Measurements from ENCODE around the gene GPSM1. TPM values are rescaled to one million over a fixed set of nuclear protein-coding genes. Genes with fewer than 3 reads are reported as not detected.

The GPSM1 gene
- 23.6 and 29.0 TPM in 2 replicates for total RNA-seq

GRCh38 chr9:136327304-136327974, at the start of gene GPSM1:
GPSM1 (plus strand) TSS chr9:136327539; CDS start chr9:136327696, 157 bp downstream.

GRCh38 chr9:136303825-136304416, 23.4 kb upstream of the GPSM1 start, which contains the start of gene CCDC187:
CCDC187 (minus strand) TSS chr9:136304094; CDS start chr9:136303830, 264 bp downstream.

DNA sequence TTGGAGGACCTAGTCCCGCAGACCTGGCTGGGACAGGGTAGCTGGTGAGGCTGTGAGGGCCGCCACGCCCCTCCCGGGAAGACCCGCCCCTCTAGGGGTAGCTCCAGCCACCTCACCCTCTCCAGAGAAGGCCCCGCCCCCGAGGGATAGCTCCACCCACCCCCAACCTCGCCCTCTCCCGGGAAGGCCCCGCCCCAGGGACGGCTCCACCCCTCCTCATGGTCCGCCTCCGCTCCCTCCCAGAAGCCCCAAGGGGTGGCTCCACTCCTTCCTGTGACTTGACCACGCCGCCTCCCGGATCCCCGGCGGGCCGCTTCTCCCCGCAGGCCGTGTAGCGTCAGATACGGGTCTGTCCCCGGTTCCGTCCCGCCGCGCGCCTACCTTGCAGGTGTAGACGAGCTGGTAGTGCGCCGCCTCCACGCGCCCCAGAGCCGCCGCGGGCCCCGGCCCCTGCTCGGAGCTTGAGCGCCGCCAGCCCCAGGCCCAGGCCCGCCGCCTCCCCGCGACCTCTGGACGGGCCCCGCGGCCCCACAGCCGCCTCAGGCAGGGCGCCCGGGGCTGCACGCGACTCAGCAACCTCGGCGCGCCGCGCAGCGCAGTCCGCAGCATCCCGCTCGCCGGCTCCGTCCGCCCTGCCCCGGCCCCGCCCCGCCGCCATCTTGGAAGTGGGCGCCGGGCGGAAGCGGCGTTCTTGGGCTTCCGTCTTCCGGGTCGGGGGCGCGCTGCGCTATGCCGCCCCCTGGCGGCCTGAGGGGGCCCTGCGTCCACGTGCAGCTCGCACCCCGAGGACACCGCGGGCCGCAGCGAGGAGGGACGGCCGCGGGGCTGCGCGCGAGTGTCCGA, 36.0 kb downstream of the GPSM1 start, which contains the start of gene DNLZ:
Gene DNLZ (minus strand): TSS at position 639 of the 843 bp plus-strand sequence. CDS start 30 bp downstream, at position 609.

DNA sequence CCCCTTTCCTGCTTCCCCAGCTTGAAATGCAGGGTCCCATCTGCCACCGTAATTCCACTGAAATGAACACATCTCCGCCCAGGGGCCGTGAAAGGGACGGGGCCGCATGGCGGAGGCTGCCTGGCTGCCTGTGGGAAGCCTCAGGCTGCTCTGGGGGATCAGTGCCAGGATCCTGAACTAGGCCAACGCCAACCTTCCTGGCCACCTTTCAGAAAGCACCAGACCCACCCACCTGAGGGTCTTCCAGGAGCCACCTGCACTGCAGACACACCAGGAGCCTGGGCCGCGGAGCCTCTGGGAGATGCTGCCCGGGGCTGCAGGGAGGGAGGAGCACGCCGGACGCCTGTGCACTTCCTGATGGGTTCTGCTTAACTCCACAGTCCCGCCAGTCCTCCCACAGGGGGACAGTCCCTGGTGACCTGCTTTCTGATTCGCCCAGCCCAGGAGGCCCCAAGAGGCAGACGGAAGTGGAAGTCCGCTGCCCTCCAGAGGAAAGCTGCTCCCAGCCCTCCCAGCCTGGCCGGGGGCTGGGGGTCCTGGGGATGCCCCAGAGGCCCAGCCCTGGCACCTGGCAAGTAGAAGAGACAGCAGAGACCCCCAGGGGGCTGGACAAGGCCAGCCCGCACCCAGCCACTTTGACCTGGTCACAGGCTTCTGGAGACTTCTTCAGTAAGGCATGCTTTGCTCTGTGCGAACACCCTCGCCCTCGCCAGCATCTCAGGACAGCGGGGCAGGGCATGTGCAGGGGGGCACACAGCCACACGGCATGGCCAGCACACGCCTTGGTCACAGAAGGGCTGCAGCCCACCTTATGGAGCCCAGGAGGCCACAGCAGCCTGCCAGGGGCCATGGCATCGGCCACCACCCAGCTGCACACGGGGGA, 46.2 kb downstream of the GPSM1 start, which contains the start of gene CARD9:
Gene CARD9 (minus strand): TSS at position 370 of the 883 bp plus-strand sequence. CDS start 1,591 bp downstream, outside the sequence.

DNA sequence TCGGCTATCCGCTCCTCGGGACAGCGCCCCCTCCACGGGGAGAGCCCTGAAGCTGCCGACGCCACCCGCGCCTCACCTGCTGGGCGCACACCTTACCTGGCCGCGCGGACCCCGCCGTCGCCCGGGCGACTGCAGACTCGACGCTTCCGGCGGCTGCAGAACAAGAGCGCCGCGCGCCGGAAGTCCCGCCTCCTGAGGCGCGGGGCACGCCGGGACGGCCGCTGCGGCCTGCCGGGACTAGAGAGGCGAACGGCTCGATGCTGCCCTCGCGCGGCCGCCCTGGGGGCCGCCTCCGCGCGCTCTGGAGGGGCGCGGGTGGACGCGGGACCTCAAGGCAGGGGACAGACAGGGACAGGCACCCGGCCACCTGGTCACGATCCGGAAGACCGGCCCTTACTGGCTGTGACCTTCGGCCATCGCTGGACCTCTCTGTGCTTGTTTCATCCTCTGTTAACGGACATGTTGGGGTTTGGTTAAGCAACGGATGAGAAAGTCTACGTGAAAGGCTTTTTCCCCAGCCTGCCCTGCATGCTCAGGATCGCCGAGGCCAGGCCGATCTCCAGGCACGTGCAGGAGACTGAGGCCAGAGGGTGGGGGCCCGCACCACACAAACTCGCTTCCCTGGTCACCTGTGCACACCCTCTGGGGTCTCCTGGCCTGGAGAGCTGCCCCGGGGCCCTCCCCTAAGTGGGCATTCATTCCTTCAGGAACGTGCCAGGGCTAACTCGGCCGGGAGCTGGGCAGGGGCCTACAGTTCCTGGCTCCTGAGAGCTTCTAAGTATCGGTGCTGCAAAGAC, 72.9 kb downstream of the GPSM1 start, which contains the start of gene SNAPC4:
Gene SNAPC4 (minus strand): TSS at position 133 of the 797 bp plus-strand sequence. CDS start 1,742 bp downstream, outside the sequence.

Other genes with a start within 250 kb of the GPSM1 start
- 7.9 and 13.8 TPM in 2 replicates for gene NACC2, start 232.2 kb upstream of the GPSM1 start, total RNA-seq
- 38.1 and 61.1 TPM in 2 replicates for gene TMEM250, start 208.7 kb upstream of the GPSM1 start, total RNA-seq
- not detected in 2 replicates for gene LHX3, start 122.4 kb upstream of the GPSM1 start, total RNA-seq
- 4.3 and 10.6 TPM in 2 replicates for gene QSOX2, start 81.7 kb upstream of the GPSM1 start, total RNA-seq
- not detected in 2 replicates for gene CCDC187, start 23.4 kb upstream of the GPSM1 start, total RNA-seq
- 11.0 and 14.3 TPM in 2 replicates for gene DNLZ, start 36.2 kb downstream of the GPSM1 start, total RNA-seq
- 4.7 and 7.4 TPM in 2 replicates for gene CARD9, start 46.1 kb downstream of the GPSM1 start, total RNA-seq
- gene SNAPC4, start 72.6 kb downstream of the GPSM1 start, total RNA-seq: 6.7 TPM in 2 replicates
- 29.4 and 33.8 TPM in 2 replicates for gene ENTR1, start 83.1 kb downstream of the GPSM1 start, total RNA-seq
- 43.3 and 46.3 TPM in 2 replicates for gene PMPCA, start 83.1 kb downstream of the GPSM1 start, total RNA-seq
- gene INPP5E, start 112.3 kb downstream of the GPSM1 start, total RNA-seq: 8.2 and 10.0 TPM in 2 replicates
- 35.7 and 44.4 TPM in 2 replicates for gene SEC16A, start 155.5 kb downstream of the GPSM1 start, total RNA-seq
- gene NOTCH1, start 218.5 kb downstream of the GPSM1 start, total RNA-seq: 12.4 and 14.1 TPM in 2 replicates